Transverse colon (tissue), 4 donors: ENCODE data around the gene SHC1.
A peak's percentile ranks its signal among the peaks of the same experiment; 100 is the strongest.

Source experiments
- CTCF ChIP-seq, 5 experiments: fragments of 200-600 bp in 3 of 5; fragments of 450-650 bp in 2 of 5; sonication (generic) in 3 of 5; IDR thresholded peaks; 1 replicate in 2 of 5; 2 replicates in 3 of 5; pipeline ENCODE4 v1.5.1; 2016 to 2017; ENCODE audit warnings: antibody characterized with exemption in 5 of 5, inconsistent platforms in 3 of 5, mild to moderate bottlenecking in 2 of 5, moderate library complexity in 1 of 5
- EP300 ChIP-seq: sonication (generic); formaldehyde crosslinking; IDR thresholded peaks from one replicate; pipeline ENCODE4 v1.6.1; 2017; ENCODE audit warnings: antibody characterized with exemption, low read depth
- POLR2A ChIP-seq: fragments of 450-650 bp; IDR thresholded peaks from one replicate; pipeline ENCODE4 v1.6.1; 2016; ENCODE audit warnings: antibody characterized with exemption, mild to moderate bottlenecking, moderate library complexity
- POLR2AphosphoS5 ChIP-seq, 3 donors: sonication (generic); formaldehyde crosslinking; IDR thresholded peaks; one replicate each; pipeline ENCODE4 v1.6.1; 2016; ENCODE audit warnings: antibody characterized with exemption in 3 of 3

DNA sequence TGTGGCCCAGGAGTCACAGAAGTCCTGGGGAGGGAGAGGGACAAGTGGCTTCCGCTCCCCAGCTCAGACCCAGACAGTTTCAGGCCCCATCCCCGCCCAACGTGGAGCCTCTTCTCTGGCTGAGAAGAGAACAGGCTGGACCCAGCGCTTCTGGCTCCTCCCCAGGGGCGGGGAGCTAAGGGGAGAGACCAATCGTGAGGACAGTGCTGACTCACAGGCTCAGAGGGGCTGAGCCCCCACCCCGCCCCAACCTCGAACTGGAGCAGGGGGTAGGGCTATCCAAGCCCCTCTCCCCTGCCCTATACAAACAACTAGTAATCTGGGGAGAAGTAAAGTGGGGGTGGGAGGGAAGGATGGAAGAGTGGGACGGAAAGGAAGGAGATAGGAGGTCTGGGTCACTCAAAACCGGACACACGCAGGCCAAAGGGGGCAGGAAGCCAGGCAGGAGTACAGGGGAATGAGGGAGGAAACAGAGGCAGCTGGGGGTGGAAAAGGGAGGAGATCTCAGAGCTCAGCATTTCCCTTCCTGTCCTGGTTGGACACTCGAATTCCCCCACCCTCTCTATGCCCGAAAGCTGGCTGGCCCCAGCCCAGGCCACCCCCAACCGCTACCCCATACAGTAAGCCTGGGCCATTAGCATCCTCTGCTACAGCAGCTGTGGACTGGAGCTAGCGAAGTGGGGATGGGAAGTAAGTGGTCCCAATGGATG is at the start of gene SHC1:
- TF ChIP-seq CTCF (IDR thresholded peaks at IDR 0.05) = no peak
- no peak for TF ChIP-seq EP300
- peak; percentile 76 for TF ChIP-seq POLR2A
- peak; percentile 91 to 94 (median 94) for TF ChIP-seq POLR2AphosphoS5 (IDR thresholded peaks at IDR 0.05)
